Parathyroid adenoma (tissue), 2 donors: ENCODE data around the gene DPYD.

ENCODE experiments used
- H2AFZ ChIP-seq: fragments of 300-600 bp; sonication (generic); one replicate; pipeline ENCODE4 v1.7.0; 2017; ENCODE audit warnings: antibody characterized with exemption, mild to moderate bottlenecking
- H3K27ac ChIP-seq: fragments of 300-600 bp; sonication (generic); one replicate; pipeline ENCODE4 v1.7.0; 2017
- H3K27me3 ChIP-seq: fragments of 300-600 bp; sonication (generic); one replicate; pipeline ENCODE4 v1.7.0; 2017; ENCODE audit warnings: low read length; ENCODE audit not compliant: control insufficient read depth, insufficient read depth
- H3K36me3 ChIP-seq: fragments of 300-600 bp; sonication (generic); one replicate; pipeline ENCODE4 v1.7.0; 2017; ENCODE audit warnings: low read length; ENCODE audit not compliant: control insufficient read depth, insufficient read depth
- H3K4me1 ChIP-seq: fragments of 300-600 bp; sonication (generic); one replicate; pipeline ENCODE4 v1.7.0; 2017; ENCODE audit warnings: control low read depth
- H3K4me2 ChIP-seq: fragments of 300-600 bp; sonication (generic); one replicate; pipeline ENCODE4 v1.7.0; 2017; ENCODE audit warnings: low read length
- H3K4me3 ChIP-seq: fragments of 300-600 bp; sonication (generic); one replicate; pipeline ENCODE4 v1.7.0; 2017; ENCODE audit warnings: low read depth, low read length
- H3K79me2 ChIP-seq: fragments of 300-600 bp; sonication (generic); one replicate; pipeline ENCODE4 v1.7.0; 2017; ENCODE audit warnings: control low read depth
- H3K9ac ChIP-seq: fragments of 300-600 bp; sonication (generic); one replicate; pipeline ENCODE4 v1.7.0; 2017; ENCODE audit warnings: mild to moderate bottlenecking
- H3K9me3 ChIP-seq: fragments of 300-600 bp; sonication (generic); one replicate; pipeline ENCODE4 v1.7.0; 2017; ENCODE audit warnings: low read length; ENCODE audit not compliant: control insufficient read depth
- CTCF ChIP-seq: fragments of 300-600 bp; sonication (generic); IDR thresholded peaks from one replicate; pipeline ENCODE4 v1.7.0; 2017; ENCODE audit warnings: antibody characterized with exemption, mild to moderate bottlenecking
- donor health status: primary hyperparathyroidism.

The DPYD gene

GRCh38 chr1:97654876-97655585, 265.8 kb downstream of the DPYD start:
- no peak for TF ChIP-seq CTCF
- H3K4me1 ChIP-seq: no peaks in the 10 kb centered on the region
- no peaks in the 10 kb centered on the region for H3K36me3 ChIP-seq
- H3K27me3 ChIP-seq: no peaks in the 10 kb centered on the region
- H3K9me3 ChIP-seq: no peaks in the 10 kb centered on the region
- no peak overlapping the region for H3K27ac ChIP-seq
- no peak overlapping the region for H3K4me3 ChIP-seq
- H3K9ac ChIP-seq: no peak overlapping the region
- H2AFZ ChIP-seq: no peak overlapping the region
- no peaks in the 10 kb centered on the region for H3K79me2 ChIP-seq
- H3K4me2 ChIP-seq: no peak overlapping the region

- Histone ChIP-seq H3K27ac (no peak overlapping the region), H3K79me2 (no peaks in the 10 kb centered on the region), H3K4me1 (no peaks in the 10 kb centered on the region), H3K4me2 (no peak overlapping the region), H3K9me3 (no peaks in the 10 kb centered on the region), H3K36me3 (no peaks in the 10 kb centered on the region), H2AFZ (no peak overlapping the region), H3K9ac (no peak overlapping the region), H3K27me3 (no peaks in the 10 kb centered on the region), H3K4me3 (no peak overlapping the region)
- no peak for TF ChIP-seq CTCF
Observed at GRCh38 chr1:97651250-97651649, 269.6 kb downstream of the DPYD start.

- Histone ChIP-seq H3K79me2 (no peaks in the 10 kb centered on the region), H3K36me3 (no peaks in the 10 kb centered on the region), H3K9me3 (no peaks in the 10 kb centered on the region), H3K9ac (no peak overlapping the region), H3K4me3 (no peak overlapping the region), H3K27me3 (no peaks in the 10 kb centered on the region), H3K4me1 (no peaks in the 10 kb centered on the region), H3K4me2 (no peak overlapping the region), H3K27ac (no peak overlapping the region), H2AFZ (no peak overlapping the region)
- no peak for TF ChIP-seq CTCF
Observed at GRCh38 chr1:97649591-97649990, 271.2 kb downstream of the DPYD start.

GRCh38 chr1:97647776-97648175, 273.1 kb downstream of the DPYD start:
- H3K4me1 ChIP-seq: no peaks in the 10 kb centered on the region
- no peak overlapping the region for H3K4me3 ChIP-seq
- no peak overlapping the region for H3K9ac ChIP-seq
- no peak overlapping the region for H3K27ac ChIP-seq
- H3K4me2 ChIP-seq: no peak overlapping the region
- H3K79me2 ChIP-seq: no peaks in the 10 kb centered on the region
- H3K9me3 ChIP-seq: no peaks in the 10 kb centered on the region
- no peaks in the 10 kb centered on the region for H3K27me3 ChIP-seq
- H3K36me3 ChIP-seq: no peaks in the 10 kb centered on the region
- no peak overlapping the region for H2AFZ ChIP-seq
- no peak for TF ChIP-seq CTCF

GRCh38 chr1:97646071-97646470, 274.8 kb downstream of the DPYD start:
- H3K9ac ChIP-seq: no peak overlapping the region
- H3K4me2 ChIP-seq: no peak overlapping the region
- H3K4me1 ChIP-seq: no peaks in the 10 kb centered on the region
- H2AFZ ChIP-seq: no peak overlapping the region
- H3K36me3 ChIP-seq: no peaks in the 10 kb centered on the region
- H3K27ac ChIP-seq: no peak overlapping the region
- no peaks in the 10 kb centered on the region for H3K27me3 ChIP-seq
- TF ChIP-seq CTCF: no peak
- H3K9me3 ChIP-seq: no peaks in the 10 kb centered on the region
- no peak overlapping the region for H3K4me3 ChIP-seq
- no peaks in the 10 kb centered on the region for H3K79me2 ChIP-seq
